ENCODE results near the gene MARK4.

Gene MARK4

DNA sequence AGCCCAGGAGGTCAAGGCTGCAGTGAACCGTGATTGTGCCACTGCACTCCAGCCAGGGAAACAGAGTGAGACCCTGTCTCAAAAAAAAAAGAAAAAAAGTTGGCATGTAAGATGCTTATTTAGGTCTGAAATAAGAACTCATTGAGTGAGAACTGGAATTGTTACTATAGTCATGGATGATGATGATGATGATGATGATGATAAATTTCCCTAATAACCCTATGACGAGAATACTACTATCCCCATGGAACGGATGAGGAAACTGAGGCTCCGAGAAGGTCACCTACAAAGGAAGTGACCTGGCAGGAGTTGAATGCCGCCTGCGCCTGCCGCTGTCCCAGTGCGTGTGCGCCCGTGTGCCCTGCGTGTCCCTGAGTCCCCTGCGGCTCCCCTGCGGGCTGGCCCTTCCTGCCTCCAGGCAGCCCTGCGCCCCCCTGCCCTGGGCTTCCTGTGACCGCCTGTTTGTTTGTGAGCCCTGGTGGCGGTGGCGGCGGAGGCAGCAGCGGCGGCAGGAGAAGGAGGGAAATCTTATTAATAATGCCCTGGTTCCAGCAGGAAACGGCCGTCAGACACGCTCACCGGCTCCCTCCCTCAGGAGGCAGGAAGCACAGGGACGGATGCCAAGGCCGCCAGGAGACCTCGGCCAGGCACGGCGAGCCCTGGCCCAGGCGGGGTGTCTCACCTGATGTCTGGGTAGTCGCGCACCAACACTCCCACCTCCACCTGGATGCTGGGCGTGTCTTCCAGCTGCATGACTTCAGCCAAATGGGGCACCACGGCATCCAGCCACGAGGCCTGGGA, 35.5 kb upstream of the MARK4 start:
- no peak overlapping the region for H3K4me3 ChIP-seq (replicated peaks; ENCODE audit: low read depth, low read length)
- TF ChIP-seq, protein P1, sequence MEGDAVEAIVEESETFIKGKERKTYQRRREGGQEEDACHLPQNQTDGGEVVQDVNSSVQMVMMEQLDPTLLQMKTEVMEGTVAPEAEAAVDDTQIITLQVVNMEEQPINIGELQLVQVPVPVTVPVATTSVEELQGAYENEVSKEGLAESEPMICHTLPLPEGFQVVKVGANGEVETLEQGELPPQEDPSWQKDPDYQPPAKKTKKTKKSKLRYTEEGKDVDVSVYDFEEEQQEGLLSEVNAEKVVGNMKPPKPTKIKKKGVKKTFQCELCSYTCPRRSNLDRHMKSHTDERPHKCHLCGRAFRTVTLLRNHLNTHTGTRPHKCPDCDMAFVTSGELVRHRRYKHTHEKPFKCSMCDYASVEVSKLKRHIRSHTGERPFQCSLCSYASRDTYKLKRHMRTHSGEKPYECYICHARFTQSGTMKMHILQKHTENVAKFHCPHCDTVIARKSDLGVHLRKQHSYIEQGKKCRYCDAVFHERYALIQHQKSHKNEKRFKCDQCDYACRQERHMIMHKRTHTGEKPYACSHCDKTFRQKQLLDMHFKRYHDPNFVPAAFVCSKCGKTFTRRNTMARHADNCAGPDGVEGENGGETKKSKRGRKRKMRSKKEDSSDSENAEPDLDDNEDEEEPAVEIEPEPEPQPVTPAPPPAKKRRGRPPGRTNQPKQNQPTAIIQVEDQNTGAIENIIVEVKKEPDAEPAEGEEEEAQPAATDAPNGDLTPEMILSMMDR (IDR thresholded peaks at IDR 0.05; ENCODE audit: low read length, missing control alignments) = no peak
- no peak for DNase-seq (ENCODE audit: low read depth)

DNA sequence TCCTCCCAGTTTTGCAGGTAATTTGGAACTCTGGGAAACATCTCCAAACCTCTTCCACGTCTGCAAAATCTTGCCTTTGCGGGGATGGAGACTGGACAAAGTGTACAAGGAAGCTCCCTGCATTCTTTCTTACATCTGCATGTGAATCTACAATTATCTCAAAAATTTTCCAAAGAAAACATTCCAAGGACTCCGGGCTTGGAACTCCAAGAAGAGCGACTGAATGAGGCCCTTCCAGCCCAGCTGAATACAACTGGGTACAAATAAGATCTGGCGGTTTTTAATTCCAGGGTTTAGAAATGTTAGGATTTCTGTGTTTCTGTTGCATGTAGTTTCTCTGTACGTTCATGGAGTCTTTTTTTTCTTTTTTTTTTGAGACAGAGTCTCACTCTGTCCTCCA, 34.4 kb upstream of the MARK4 start:
- H3K4me3 ChIP-seq (replicated peaks; ENCODE audit: low read depth, low read length) = no peak overlapping the region
- TF ChIP-seq, protein P1 (IDR thresholded peaks at IDR 0.05; ENCODE audit: low read length, missing control alignments) = no peak

DNA sequence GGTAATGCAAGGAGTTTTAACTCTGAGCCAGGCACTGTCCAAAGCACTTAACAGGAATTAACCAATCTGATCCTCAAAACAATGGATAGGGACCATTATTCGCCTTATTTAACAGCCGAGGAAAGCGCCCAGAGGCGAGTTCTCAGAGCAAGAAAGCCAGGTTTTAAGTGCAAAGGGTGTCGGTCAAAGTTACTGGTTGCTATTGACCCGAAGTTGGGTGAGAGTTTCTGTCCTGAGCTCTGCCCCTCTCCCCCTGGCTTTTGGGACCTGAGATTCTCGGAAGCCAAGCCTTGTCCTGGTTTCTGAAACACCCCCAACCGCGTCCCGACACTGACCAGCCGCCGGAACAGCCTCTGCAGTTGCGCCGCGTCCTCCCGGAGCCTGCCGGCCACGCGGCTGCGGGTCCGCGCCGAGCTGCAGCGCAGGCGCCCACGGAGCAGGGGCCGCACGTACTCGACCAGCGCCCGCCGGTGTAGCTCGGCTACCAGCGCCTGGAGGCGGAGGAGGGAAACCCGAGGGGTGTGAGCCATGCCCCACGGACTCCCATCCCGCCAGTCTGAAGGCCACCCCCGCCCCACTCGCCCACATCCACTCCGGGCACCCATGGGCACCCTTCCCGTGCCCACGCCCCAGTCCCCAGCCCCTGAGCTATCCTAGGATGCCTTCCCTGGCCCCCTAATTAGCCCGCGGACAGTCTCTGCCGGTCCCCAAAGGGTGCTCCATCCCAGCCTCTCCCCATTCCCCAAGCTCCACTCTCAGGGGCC, 33.7 kb upstream of the MARK4 start:
- no peak for DNase-seq (ENCODE audit: low read depth)
- H3K4me3 ChIP-seq (replicated peaks; ENCODE audit: low read depth, low read length) = no peak overlapping the region
- TF ChIP-seq, protein P1 (IDR thresholded peaks at IDR 0.05; ENCODE audit: low read length, missing control alignments) = no peak

More for the DNA sequence above, 34.4 kb upstream of the MARK4 start:
- no peak for DNase-seq (ENCODE audit: low read depth)

DNA sequence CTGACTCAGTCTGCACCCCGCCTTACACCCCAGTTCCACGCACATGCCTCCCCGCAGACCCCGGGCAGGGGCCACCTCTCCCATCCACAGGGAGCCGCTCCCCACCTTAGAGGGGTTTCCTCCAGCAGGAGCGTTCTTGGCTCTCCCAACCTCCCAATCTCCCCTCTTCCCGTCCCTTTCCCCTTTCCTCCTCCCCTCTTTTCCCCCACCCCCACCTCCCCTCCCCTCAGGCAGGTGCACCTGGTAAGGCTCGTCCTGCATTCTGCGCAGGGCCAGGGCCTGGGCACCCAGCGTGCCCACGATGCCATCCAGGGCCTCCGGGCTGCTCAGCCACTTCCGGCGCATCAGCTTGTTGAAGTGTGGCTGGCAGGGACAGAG, 33.1 kb upstream of the MARK4 start:
- no peak overlapping the region for H3K4me3 ChIP-seq (replicated peaks; ENCODE audit: low read depth, low read length)
- no peak for DNase-seq (ENCODE audit: low read depth)
- TF ChIP-seq, protein P1 (IDR thresholded peaks at IDR 0.05; ENCODE audit: low read length, missing control alignments) = no peak

DNA sequence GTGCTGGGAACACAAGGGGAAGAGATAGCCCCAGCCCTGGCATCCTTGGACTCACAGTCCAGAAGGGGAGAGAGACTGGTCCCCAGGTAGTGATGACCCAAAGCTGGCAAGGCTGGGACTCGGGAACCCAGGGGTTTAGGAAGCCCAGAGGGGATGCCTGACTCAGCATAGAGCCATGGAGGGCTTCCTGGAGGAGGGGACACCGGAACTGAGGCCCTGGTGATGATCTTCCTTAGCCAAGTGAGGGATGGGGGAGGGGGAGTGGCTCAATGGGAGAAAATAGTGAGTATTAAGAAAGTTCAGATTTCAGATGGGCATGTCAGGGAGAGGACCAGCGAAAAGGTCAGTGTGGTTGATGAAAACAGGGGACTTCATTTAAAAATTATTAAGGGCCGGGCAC, 32.6 kb upstream of the MARK4 start:
- TF ChIP-seq, protein P1 (IDR thresholded peaks at IDR 0.05; ENCODE audit: low read length, missing control alignments) = no peak
- no peak for DNase-seq (ENCODE audit: low read depth)
- no peak overlapping the region for H3K4me3 ChIP-seq (replicated peaks; ENCODE audit: low read depth, low read length)

DNA sequence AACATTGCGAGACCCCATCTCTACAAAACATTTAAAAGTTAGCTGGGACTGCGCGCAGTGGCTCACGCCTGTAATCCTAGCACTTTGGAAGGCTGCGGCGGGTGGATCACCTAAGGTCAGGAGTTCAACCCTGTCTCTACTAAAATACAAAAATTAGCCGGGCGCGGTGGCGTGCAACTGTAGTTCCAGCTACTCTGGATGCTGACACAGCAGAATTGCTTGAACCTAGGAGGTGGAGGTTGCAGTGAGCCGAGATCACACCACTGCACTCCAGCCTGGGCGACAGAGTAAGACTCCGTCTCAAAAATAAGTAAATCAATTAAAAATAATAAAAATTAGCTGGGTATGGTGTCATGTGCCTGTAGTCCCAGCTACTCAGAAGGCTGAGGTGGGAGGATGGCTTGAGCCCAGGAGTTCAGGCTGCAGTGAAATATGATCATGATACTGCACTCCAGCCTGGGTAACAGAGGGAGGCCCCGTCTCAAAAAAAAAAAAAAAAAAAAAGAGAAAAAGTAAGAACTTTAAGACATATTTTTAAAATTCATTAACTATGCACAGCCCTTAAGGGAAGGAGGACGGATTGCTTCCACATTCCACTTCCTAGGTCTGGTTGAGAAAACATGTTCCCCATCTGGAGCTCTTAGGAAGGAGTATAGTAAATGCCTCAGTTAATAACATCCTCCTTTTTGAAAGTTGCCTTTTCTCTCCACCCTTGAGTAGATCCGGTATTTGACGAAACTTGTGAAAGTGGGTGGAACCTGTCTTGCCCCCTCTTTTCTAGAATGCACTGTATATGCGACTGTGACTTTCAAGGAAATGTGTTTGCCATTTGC, 31.9 kb upstream of the MARK4 start:
- TF ChIP-seq, protein P1 (IDR thresholded peaks at IDR 0.05; ENCODE audit: low read length, missing control alignments) = no peak
- H3K4me3 ChIP-seq (replicated peaks; ENCODE audit: low read depth, low read length) = no peak overlapping the region
- DNase-seq (ENCODE audit: low read depth) = no peak
